ENCODE measurements around the gene SDR39U1.

SDR39U1 gene

DNA sequence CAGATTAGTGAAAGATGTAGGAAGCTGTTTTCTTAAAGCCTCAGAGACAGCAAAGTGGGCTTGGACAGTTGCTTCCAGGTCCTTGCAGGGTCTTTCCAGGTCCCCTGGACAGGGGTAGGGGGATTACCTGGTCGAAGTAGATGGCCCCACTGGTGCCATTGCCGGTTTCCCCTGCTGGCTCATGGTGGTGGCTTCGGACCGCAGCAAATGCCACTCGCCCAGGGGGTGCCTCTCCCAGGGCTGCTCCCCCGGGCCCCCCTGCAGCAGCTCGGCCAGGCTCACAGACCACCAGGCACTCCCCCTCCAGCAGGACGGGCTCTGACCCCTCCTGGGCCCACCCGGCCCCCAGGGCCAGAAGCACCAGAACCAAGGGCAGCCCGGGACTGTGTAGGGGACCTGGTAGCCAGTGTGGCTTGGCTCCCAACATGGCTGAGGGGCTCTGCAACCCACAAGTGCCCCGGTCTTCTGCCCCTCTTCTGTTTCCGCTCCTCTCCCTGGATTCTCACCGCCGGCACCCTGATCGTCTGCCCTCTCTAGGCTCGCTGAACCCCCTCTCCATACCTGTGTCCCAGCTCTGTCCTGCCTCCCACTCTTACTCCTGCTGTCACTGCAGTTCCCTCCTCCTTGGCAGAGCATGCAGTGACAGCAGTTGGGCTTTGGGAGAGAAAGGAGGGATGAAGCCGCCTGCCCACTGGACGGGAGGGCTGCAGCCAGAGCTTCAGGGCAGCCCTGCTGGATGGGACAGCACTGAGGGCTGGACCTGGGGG, 13.8 kb downstream of the SDR39U1 start:
- DNase-seq (ENCODE audit: low spot score) = no peak

DNA sequence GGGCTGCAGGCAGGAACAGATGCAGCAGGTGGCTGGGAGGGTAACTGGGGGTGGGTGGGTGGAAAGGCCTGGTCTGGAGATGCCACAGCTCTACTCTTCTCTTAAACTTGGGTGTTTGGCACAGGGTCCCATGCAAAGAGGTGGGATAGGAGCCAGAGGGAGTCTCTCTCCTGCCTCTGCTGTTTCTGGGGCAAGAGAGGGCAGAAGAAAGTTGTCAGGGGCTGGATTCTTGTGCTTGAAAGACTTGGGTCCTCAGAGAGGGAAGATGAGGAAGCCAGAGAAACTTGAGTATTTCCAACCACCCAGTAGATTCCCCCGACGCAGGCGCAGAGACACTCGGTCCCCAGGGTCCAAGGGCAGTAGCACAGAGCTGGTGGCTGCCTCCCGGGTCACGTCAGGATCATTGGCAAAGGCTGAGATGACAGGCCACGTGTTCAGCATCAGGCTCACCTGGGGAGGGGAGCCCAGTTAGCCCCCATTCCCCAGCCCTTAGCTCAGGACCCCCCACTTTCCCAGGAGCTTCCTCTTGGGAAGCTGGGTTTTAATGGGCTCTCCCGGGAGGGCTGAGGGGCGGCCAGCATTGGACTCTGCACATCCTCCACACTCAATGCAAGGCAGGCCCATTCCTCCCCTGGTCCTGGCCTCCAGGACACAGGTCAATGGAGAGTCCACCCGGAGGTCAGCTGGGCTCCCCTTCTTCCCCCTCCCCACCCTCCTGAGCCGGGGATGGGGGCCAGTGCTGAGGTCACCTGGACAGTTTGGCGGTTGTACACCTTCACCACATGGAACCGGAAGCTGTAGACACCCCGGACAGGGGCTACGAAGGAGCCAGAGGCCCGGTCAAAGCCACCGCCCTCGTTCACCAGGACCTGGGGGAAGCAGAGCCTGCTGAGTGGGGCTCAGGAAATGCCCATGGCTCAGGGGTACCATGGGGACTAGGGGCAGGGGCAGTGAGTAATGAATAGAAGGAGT, 14.8 kb downstream of the SDR39U1 start:
- no peak for DNase-seq (ENCODE audit: low spot score)

DNA sequence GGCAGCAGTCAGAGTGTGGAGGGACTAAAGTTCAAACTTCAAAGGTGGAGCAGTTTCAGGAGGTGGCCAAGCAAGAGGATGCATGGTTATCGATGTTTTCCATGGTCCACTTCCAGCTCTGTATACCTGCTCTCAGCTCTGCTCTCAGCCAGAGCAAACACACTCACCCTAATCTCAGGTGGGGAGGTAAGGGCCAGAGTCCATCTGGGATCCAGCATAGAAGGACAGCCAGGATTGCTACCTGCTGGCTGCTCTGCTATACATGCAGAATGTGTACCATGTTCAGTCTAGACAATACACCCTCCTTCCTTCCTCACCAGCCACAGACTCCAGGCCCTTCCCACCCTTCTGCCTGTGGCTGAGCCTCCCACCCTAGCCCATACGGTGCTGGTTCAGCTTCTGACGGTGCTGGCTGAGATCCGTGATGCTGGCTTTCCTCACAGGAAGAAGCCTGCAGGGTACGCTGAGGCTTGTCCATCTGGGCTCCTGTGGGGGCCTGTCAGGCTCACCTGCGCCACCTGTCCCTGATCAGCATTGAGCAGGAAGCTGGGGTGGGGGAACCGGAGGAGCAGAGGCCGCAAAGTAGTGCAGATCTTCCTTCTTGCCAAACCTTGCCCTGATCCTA, 15.6 kb downstream of the SDR39U1 start:
- no peak for DNase-seq (ENCODE audit: low spot score)

DNA sequence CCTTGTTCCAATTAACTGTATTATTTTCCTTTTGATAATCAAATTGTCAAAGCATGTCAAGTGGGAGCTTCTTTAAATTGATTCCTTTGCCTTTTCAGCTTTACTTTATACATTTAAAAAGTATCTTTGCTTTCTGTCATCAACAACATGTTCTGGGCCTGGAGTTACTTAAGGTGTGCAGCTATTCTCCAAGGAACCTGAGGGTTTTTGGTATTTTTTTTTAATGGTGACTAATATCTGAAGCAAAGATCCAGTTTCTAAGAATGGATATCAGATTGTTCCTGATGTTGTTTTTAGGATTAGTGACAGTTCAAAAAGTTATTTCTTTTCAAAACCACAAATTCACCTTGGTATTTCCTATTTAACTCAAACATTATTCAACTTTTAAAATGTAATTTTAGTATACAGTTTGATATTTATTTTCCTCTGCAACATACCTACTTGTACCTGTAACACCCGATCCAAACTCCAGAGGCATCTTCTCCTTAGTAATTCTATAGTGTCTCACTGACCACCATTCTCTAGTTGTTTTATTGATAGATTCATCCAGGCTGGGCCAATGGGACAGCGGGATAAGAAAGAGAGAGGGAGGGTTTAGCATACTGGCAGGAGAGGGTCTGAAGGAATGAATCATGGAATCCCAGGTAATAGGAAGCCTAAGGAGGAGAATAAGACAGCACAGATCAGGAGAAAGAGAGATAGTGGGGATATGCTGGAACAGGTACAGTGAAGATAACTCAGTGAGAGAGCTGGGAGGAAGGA, 16.2 kb downstream of the SDR39U1 start:
- no peak for DNase-seq (ENCODE audit: low spot score)

DNA sequence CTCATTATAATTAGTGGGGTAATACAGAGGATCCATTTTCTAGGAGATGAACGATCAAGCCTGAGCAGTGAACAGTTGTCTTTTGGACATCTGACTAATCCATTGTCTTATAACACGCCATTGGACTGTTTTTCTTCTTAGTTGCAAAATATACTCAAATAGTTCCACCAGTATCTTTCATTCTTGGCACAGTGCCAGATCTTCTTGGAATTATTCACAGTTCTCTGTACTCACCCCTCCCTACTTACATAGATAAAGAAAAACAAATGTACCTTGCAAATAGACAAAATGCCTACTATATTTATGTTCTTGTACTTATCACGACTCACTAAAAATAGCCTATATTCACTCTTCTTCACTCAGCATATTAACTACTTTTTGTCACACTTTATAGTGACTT, 16.9 kb downstream of the SDR39U1 start:
- DNase-seq (ENCODE audit: low spot score) = no peak

DNA sequence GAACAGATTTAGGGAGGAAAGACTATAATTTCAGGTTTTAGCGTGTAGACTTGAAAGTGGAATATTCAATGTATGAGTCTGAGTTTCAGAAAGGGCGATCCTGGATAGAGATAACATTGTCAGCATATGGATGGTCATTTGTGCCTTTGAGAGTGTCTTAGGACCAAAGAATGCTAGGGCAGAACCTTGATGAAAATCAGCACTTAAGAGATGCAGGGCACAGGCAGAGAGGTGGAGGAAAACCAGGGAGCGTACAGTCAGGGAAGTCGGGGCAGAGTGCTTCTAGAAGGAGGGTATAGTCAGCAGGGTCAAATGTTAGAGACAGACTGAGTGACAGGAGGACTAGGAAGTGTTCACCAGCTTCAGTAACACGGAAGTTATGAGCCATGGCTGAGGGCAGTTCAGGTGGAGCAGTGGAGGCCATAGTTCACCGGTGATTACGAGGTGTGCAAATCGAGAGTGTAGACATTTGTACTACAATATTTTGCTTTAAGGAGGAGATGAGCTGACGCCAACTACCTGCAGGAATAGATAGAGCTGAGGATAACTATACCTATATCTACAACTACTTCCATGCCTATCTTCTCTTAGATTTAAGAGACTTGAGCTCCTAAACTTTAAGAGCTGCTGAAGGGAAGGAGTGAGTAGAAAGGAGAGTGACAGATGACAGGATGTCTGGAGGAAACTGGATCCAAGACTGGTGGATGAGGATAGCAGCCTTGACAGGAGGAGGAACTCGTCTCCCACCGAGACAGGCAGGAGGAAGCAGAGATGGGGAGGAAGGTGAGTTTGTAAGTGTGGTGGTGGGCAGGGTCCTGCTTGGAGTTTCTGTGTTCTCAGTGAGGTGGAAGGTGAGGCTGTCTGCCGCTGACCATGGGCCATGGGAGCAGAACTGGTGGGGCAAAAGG, 19.6 kb downstream of the SDR39U1 start:
- no peak for DNase-seq (ENCODE audit: low spot score)

DNA sequence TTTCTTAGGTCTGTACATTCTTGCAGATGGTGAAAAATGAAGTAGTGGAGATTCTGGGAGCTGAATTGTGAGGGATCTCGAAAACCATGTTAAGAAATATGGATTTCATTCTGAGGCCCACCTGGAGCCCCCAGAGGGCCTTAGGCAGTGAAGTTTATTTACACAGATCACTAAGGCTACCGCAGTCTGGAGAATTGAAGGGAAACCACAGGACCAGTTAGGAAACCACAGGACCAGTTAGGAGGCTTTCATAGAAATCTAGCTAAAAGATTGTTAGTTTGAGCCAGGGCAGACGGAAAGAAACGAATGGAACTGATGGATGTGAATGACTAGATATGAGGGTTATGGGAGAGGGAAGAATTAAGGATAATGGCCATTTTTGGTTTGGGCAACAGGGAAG, 20.3 kb downstream of the SDR39U1 start:
- no peak for DNase-seq (ENCODE audit: low spot score)

DNA sequence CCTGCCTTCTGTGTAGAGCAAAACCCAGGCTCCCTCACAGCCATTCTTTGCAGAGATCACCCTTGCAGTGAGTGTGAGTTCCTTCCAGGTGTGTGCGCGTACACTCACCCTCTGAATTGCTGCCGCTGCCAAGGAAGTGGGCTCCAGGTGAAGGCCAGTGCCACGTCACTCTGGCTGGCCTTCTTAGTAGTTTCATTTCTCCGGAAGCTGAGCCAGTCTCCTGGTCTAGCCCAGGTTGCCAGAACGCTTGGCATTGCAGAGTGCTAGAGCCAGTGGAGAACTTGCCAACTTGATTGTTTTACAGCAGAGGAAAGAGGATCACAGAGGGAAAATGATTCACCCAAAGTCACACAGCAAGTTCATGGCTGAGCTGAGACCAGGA, 24.1 kb downstream of the SDR39U1 start:
- DNase-seq (ENCODE audit: low spot score) = no peak

DNA sequence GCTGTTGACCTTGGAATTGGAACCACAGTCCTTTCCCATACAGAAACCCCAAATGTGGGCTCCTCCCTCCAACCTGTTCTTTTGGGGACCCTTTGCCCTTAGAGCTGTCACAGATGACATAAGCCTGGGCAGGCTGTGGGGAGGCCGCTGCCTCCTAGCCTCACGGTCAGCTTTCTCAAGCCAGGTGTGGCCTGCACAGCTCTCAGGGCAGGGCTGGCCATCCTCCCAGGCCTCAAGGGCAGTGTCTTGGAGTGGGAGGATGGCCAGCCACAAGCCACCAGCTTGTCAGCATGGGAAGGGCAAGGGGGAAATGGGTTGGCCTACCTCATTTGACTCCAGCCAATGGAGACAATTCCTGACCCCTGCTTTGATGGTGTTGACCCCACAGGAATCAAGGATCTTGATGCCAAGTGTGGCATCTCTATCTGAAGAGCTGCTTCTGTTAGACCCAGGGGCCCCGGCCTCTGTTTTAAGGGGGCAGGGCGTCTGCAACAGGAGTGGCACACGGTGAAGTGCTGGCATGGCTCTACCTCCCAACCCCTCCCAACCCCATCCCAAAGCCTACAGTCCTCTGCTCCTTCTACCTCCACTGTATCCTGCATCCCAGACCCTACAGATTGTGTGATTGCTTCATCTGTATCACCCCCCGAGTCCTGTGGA, 24.6 kb downstream of the SDR39U1 start:
- DNase-seq (ENCODE audit: low spot score) = no peak

DNA sequence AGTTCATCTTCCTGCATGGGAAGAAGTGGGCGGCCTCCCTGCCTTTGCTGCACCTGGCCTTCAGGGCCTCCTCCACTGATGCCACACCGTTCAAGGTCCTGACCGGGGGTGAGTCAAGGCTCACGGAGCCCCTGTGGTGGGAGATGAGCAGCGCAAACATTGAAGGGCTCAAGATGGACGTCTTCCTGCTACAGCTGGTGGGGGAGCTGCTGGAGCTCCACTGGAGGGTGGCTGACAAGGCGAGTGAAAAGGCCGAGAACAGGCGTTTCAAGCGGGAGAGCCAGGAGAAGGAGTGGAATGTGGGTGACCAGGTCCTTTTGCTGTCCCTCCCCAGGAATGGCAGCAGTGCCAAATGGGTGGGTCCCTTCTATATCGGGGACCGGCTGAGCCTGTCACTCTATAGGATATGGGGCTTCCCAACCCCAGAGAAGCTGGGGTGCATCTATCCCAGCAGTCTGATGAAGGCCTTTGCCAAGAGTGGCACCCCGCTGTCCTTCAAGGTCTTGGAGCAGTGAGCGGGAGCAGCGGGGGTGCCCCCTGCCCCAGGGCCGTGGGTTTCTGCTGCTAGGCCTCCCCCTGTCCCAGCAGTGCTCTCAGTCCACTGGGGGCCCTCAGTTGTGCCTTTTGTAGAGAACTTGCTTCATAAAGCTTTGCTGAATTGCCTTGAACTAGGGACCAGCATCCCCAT, 25.5 kb downstream of the SDR39U1 start:
- no peak for DNase-seq (ENCODE audit: low spot score)

DNA sequence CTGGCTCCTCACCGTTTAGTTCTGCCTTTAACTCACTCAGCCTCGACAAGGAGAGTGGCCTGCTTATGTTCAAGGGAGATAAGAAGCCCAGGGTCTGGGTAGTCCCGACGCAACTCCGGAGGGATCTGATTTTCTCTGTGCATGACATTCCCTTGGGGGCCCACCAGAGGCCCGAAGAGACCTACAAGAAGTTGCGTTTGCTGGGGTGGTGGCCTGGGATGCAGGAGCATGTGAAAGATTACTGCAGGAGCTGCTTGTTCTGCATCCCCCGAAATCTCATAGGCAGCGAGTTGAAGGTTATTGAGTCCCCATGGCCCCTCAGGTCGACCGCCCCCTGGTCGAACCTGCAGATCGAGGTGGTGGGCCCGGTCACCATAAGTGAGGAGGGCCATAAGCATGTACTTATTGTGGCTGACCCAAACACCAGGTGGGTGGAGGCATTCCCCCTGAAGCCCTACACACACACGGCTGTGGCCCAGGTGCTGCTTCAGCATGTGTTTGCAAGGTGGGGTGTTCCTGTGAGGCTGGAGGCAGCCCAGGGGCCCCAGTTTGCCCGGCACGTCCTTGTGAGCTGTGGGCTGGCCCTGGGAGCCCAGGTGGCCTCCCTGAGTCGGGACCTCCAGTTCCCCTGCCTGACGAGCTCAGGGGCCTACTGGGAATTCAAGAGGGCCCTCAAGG, 26.2 kb downstream of the SDR39U1 start:
- DNase-seq (ENCODE audit: low spot score) = no peak

DNA sequence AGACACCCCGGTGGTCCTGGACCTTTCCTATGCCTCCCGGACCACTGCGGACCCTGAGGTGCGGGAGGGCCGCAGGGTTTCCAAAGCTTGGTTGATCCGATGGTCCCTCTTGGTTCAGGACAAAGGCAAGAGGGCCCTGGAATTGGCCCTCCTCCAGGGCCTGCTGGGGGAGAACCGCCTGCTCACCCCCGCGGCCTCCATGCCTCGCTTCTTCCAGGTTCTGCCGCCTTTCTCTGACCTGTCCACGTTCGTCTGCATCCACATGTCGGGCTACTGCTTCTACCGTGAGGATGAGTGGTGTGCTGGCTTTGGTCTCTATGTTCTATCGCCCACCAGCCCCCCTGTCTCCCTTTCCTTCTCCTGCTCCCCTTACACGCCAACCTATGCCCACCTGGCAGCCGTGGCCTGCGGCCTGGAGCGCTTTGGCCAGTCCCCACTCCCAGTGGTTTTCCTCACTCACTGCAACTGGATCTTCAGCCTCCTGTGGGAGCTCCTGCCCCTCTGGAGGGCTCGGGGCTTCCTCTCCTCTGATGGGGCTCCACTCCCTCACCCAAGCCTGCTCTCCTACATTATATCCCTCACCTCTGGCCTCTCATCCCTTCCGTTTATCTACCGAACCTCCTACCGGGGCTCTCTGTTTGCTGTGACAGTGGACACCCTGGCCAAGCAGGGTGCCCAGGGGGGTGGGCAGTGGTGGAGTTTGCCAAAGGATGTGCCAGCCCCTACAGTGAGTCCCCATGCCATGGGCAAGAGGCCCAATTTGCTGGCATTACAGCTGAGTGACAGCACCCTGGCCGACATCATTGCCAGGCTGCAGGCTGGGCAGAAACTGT, 26.9 kb downstream of the SDR39U1 start:
- no peak for DNase-seq (ENCODE audit: low spot score)

DNA sequence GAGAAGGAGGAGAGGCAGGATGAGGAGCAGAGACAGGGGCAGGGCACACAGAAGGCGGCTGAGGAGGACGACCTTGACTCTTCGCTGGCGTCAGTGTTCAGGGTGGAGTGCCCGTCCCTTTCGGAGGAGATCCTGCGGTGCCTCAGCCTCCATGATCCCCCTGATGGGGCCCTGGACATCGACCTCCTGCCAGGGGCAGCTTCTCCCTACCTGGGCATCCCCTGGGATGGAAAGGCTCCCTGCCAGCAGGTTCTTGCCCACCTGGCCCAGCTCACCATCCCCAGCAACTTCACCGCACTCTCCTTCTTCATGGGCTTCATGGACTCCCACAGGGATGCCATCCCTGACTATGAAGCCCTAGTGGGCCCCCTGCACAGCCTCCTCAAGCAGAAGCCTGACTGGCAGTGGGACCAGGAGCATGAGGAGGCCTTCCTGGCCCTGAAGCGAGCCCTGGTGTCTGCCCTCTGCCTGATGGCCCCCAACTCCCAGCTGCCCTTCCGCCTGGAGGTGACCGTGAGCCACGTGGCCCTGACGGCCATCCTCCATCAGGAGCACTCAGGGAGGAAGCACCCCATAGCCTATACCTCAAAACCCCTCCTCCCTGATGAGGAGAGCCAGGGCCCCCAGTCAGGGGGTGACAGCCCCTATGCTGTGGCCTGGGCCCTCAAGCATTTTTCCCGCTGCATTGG, 27.7 kb downstream of the SDR39U1 start:
- no peak for DNase-seq (ENCODE audit: low spot score)

DNA sequence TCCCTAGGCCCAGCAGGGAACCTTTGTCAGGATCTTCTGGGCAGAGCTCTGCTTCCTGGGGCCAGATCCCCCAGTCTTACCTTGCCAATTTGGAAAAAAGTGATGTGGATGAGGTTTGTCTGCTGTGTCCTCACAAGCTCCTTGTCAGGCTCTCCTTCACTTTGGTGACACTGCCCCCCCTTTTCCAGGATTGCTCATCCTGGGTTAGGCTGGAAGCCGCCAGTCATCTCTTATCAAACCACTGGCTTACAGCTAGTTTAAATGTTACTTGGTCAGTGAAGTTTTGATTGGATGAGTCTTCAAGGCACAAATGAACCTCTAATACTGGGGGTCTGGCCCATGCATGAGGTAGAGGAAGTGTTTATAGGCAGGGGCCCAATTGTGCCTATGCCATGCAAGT, 28.5 kb downstream of the SDR39U1 start:
- DNase-seq (ENCODE audit: low spot score) = no peak

DNA sequence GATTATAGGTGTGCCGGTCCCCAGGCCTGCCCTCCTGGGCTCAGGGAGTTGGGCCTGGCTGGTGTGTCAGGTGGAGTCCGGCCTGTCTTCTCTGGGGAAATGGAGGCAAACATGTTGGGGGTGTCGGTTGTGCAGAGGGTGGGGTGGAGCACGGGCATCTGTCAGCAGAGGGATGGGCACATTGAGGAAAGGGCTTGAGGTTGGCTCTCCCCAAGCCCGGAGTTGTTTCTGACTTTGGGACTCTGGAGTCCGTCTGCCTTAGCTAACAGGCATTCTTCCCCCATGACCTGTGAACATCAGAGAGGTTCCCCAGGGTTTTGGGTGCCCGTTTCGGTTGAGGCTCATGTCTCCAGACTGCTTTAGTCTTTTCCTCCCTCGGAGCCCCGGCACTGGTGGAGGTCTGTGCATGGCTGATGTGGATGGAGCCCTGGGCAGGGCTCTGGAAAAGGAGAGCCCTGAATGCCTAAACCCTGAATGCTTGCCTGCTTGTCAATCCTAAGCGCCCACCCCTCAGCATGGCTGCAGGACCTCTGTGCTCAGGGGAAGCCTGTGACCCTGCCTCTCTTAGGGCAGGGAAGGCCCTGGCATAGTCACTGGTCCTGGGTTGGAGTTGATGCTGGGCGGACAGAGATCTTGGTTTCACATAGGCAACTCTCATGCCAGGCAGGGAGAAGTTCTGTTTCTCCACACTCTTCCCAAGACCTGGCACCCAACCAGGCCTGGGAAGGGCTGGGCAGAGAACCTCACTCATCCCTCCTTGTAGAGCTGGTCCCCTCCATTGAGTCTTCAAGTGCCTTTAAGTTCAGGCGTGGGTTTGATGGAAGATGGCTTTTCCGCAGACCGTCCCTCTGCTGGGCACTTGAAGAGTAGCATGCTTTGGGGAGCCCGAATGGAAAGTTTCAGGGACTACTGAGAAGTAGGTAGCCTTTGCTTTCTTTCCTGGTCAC, 30.9 kb downstream of the SDR39U1 start:
- no peak for DNase-seq (ENCODE audit: low spot score)

DNA sequence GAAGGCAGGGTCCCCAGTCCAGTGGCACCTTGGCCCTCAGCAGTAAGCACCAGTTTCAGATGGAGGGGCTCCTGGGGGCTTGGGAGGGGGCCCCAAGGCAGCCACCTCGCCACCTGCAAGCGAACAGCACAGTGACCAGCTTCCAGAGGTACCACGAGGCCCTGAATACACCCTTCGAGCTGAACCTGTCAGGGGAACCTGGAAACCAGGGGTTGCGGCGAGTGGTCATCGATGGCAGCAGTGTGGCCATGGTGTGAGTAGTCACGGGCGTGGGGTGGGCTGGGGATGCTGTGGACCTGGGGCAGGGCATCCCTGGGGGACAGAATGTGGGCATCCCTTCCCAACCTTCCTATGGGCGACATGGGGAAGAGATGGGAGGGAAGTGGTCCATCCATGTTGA, 32.6 kb downstream of the SDR39U1 start:
- DNase-seq (ENCODE audit: low spot score) = no peak

DNA sequence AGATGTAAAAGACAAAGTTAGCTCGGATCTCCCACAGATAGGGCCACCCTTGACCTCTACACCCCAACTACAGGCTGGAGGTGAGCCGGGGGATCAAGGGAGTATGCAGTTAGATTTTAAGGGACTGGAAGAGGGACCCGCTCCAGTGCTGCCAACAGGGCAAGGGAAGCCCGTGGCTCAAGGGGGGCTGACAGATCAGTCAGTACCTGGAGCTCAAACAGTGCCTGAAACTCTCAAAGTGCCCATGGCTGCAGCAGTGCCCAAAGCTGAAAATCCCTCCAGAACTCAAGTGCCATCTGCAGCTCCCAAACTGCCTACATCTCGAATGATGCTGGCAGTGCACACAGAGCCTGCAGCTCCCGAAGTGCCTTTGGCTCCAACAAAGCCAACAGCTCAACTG, 33.4 kb downstream of the SDR39U1 start:
- no peak for DNase-seq (ENCODE audit: low spot score)

All from pons (tissue), 1 donor.